Skeletal muscle cell (primary cell): Measurements from ENCODE around the gene CHMP2A.
A peak's percentile ranks its signal among the peaks of the same experiment; 100 is the strongest.
"Not testable (repeated sequence)": the region's sequence is repeated elsewhere in the genome, so short reads cannot be mapped to it uniquely, and the experiment has no call there.

Experiments
- DNase-seq: peaks from one replicate; pipeline ENCODE4 v3.0.0-alpha.2; 2010; ENCODE audit warnings: low read depth
- H3K4me3 ChIP-seq: 2 replicates; pipeline ENCODE4 v1.5.1; 2011; ENCODE audit warnings: low read depth, mild to moderate bottlenecking, control low read depth, low read length, moderate library complexity

Gene CHMP2A

GRCh38 chr19:58554494-58555368 lies at the start of gene CHMP2A:
CHMP2A (minus strand) TSS chr19:58555105; CDS start chr19:58554212, 893 bp downstream.
- peak within 1 kb of the TSS; percentile 78 for H3K4me3 ChIP-seq
- peak; percentile 88 for DNase-seq

GRCh38 chr19:58586133-58586765 lies 31.3 kb upstream of the CHMP2A start:
- no peak for DNase-seq

GRCh38 chr19:58585442-58586132 lies 30.7 kb upstream of the CHMP2A start:
- H3K4me3 ChIP-seq, result no peak overlapping the region
- no peak for DNase-seq

More at GRCh38 chr19:58586133-58586765, 31.3 kb upstream of the CHMP2A start:
- H3K4me3 ChIP-seq, result no peak overlapping the region

- DNase-seq, result no peak
- no peak overlapping the region for H3K4me3 ChIP-seq
Measured at GRCh38 chr19:58584498-58585441, 29.9 kb upstream of the CHMP2A start.

- no peak overlapping the region for H3K4me3 ChIP-seq
- no peak for DNase-seq
Measured at GRCh38 chr19:58582985-58583384, 28.1 kb upstream of the CHMP2A start.

- no peak overlapping the region for H3K4me3 ChIP-seq
- peak; percentile 70 for DNase-seq
Measured at GRCh38 chr19:58581227-58582141, 26.6 kb upstream of the CHMP2A start.

- H3K4me3 ChIP-seq, result no peak overlapping the region
- DNase-seq, result no peak
Measured at GRCh38 chr19:58579473-58580142, 24.7 kb upstream of the CHMP2A start.

- no peak for DNase-seq
- no peak overlapping the region for H3K4me3 ChIP-seq
Measured at GRCh38 chr19:58578012-58578925, 23.4 kb upstream of the CHMP2A start.

- H3K4me3 ChIP-seq, DNase-seq: not testable (repeated sequence)
Measured at GRCh38 chr19:58577581-58577980, 22.7 kb upstream of the CHMP2A start.

GRCh38 chr19:58575183-58576041 lies 20.5 kb upstream of the CHMP2A start:
- H3K4me3 ChIP-seq, result peak overlapping the region; percentile 80
- peak; percentile 75 for DNase-seq

GRCh38 chr19:58573658-58574164 lies 18.8 kb upstream of the CHMP2A start:
- peak overlapping the region; percentile 73 for H3K4me3 ChIP-seq
- DNase-seq, result no peak

- H3K4me3 ChIP-seq, result peak within 1 kb of the TSS; percentile 73
- peak; percentile 100 for DNase-seq
Measured at GRCh38 chr19:58572818-58573657, 18.1 kb upstream of the CHMP2A start, which contains the start of gene MZF1. MZF1 (minus strand) TSS chr19:58573335; CDS start chr19:58571389, 1,946 bp downstream.

- H3K4me3 ChIP-seq, result peak overlapping the region; percentile 73
- DNase-seq, result no peak
Measured at GRCh38 chr19:58572026-58572817, 17.3 kb upstream of the CHMP2A start.

GRCh38 chr19:58571575-58571947 lies 16.7 kb upstream of the CHMP2A start:
- DNase-seq, result no peak

More at GRCh38 chr19:58571575-58571947, 16.7 kb upstream of the CHMP2A start:
- no peak overlapping the region for H3K4me3 ChIP-seq
